ENCODE measurements around the gene GRID1. TPM values are rescaled to one million over a fixed set of nuclear protein-coding genes. Genes with fewer than 3 reads are reported as not detected.
"Not testable (repeated sequence)": the region's sequence is repeated elsewhere in the genome, so short reads cannot be mapped to it uniquely, and the experiment has no call there.

Gene GRID1
- total RNA-seq, 1 donor = not detected

GRCh38 chr10:86104156-86104555 lies 262.4 kb downstream of the GRID1 start:
- no peaks in the 10 kb centered on the region for H3K27me3 ChIP-seq (ENCODE audit: insufficient read depth, low read length)

GRCh38 chr10:86103391-86104101 lies 263.0 kb downstream of the GRID1 start:
- Histone ChIP-seq H3K9me3 (ENCODE audit: low read depth, low read length) (no peaks in the 10 kb centered on the region), H3K4me3 (ENCODE audit: low read length) (no peak overlapping the region), H3K4me1 (ENCODE audit: insufficient read depth, low read length) (no peaks in the 10 kb centered on the region), H3K27me3 (ENCODE audit: insufficient read depth, low read length) (no peaks in the 10 kb centered on the region)

More at GRCh38 chr10:86104156-86104555, 262.4 kb downstream of the GRID1 start:
- Histone ChIP-seq H3K4me1 (ENCODE audit: insufficient read depth, low read length) (no peaks in the 10 kb centered on the region), H3K4me3 (ENCODE audit: low read length) (no peak overlapping the region), H3K9me3 (ENCODE audit: low read depth, low read length) (no peaks in the 10 kb centered on the region)

DNA sequence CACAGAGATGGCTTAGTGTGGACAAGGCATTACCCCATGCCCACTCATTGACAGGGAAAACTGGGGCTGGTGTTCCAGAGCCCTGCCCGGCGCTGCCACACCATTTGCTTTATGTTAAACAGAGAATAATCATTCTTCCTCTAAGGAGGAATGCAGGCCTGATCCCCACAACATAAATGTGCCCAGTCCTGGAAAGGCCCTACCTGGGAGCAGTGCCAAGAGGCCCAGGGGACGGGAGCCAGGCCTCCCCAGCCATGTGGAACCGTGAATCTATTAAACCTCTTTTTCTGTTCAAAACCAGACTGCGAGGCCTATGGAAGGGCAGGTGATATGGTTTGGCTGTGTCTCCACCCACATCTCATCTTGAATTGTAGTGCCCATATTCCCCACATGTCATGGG lies 264.1 kb downstream of the GRID1 start:
- H3K4me3 ChIP-seq (ENCODE audit: low read length) = no peak overlapping the region
- H3K27me3 ChIP-seq (ENCODE audit: insufficient read depth, low read length) = no peaks in the 10 kb centered on the region
- no peaks in the 10 kb centered on the region for H3K9me3 ChIP-seq (ENCODE audit: low read depth, low read length)
- no peaks in the 10 kb centered on the region for H3K4me1 ChIP-seq (ENCODE audit: insufficient read depth, low read length)

DNA sequence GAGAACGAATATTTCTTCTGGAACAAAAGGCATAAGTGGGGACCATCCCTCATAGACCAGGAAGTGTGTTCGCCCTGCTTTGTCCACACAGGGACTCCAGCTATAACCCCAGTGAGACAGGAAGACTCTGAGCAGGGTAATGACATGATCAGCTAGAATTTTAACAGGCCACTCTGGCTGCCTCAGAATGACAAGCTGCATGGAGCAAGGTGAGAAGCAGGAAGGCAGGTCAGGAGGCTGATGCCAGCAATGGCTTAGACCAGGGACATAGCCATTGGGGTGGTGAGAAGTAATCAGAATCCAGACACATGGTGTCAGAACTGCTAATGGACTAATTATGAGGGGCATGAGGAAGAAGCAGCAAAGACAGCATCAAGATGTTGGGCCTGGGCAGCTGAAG lies 264.6 kb downstream of the GRID1 start:
- no peaks in the 10 kb centered on the region for H3K4me1 ChIP-seq (ENCODE audit: insufficient read depth, low read length)
- no peaks in the 10 kb centered on the region for H3K9me3 ChIP-seq (ENCODE audit: low read depth, low read length)
- no peak overlapping the region for H3K4me3 ChIP-seq (ENCODE audit: low read length)
- H3K27me3 ChIP-seq (ENCODE audit: insufficient read depth, low read length) = no peaks in the 10 kb centered on the region

DNA sequence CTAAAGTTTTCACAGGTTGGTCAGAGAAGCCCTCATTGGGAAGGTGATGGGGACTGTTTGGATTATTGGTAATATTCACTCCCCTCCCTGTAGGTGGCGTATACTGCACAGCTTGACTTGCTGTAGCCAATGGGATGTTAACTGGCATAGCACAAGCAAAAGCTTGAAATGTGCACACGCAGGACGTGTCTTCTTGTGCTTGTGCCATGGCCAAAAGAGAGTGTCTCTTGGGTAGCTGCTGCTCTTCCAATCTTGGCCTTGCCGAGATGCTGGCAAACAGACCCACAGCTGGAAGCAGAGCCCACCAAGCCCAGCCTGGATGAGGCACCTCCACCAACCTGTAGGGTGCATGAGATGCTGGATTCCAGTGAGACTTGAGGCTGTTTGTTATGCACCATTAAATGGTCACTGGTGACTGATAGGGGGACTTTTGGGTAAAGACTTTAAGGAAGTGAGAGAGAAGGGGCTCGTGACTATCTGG lies 266.0 kb downstream of the GRID1 start:
- Histone ChIP-seq H3K4me3 (ENCODE audit: low read length) (no peak overlapping the region), H3K4me1 (ENCODE audit: insufficient read depth, low read length) (no peaks in the 10 kb centered on the region), H3K27me3 (ENCODE audit: insufficient read depth, low read length) (no peaks in the 10 kb centered on the region), H3K9me3 (ENCODE audit: low read depth, low read length) (no peaks in the 10 kb centered on the region)

DNA sequence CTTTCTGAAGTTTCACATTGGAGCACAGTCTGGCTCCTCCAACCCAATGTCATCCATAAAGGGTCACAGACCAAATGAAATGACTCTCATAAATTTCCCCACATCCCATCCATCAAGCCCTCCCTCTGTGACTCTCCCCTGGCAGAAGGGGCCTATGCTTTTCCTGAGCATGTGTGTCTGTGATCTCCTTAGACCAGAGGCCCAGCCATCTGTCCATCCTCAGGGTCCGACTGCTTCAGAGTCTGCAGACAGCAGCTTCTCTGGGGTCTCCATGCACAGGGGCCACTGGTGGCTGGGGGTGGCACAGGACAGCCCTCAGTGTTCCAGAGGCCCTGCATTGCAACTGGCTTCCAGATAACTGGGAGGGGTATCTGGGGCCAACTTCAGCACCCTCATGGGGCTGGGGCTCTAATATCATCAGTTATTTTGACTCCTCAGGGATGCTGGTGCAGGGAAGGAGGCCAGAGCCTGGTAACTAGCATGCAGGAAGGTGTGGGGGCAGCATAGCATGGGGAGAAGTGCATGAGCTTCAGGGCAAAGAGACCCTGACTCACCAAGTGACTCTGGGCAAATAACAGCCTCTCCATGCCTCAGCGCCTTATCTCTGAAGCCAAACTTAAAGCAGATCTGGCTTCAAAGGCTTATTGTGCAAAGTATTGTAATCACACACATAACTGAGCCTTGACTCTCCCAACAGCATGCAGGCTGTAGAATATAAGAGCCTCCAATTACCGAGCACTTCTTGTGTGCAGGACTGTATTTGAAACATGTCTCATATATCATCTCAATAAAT lies 266.9 kb downstream of the GRID1 start:
- H3K9me3 ChIP-seq (ENCODE audit: low read depth, low read length) = no peaks in the 10 kb centered on the region
- no peaks in the 10 kb centered on the region for H3K4me1 ChIP-seq (ENCODE audit: insufficient read depth, low read length)
- H3K27me3 ChIP-seq (ENCODE audit: insufficient read depth, low read length) = no peaks in the 10 kb centered on the region
- H3K4me3 ChIP-seq (ENCODE audit: low read length) = no peak overlapping the region

- no peaks in the 10 kb centered on the region for H3K9me3 ChIP-seq (ENCODE audit: low read depth, low read length)
- no peaks in the 10 kb centered on the region for H3K27me3 ChIP-seq (ENCODE audit: insufficient read depth, low read length)
- H3K4me3 ChIP-seq (ENCODE audit: low read length) = no peak overlapping the region
- no peaks in the 10 kb centered on the region for H3K4me1 ChIP-seq (ENCODE audit: insufficient read depth, low read length)
These were observed 268.3 kb downstream of the GRID1 start for GRCh38 chr10:86098187-86098881.

GRCh38 chr10:86095061-86095460 lies 271.5 kb downstream of the GRID1 start:
- not testable (repeated sequence) for H3K27me3 ChIP-seq (ENCODE audit: insufficient read depth, low read length); H3K4me1 ChIP-seq (ENCODE audit: insufficient read depth, low read length); H3K4me3 ChIP-seq (ENCODE audit: low read length); H3K9me3 ChIP-seq (ENCODE audit: low read depth, low read length)

- not testable (repeated sequence) for H3K4me1 ChIP-seq (ENCODE audit: insufficient read depth, low read length); H3K27me3 ChIP-seq (ENCODE audit: insufficient read depth, low read length); H3K4me3 ChIP-seq (ENCODE audit: low read length); H3K9me3 ChIP-seq (ENCODE audit: low read depth, low read length)
These were observed 274.3 kb downstream of the GRID1 start for GRCh38 chr10:86092311-86092710.

- no peak overlapping the region for H3K4me3 ChIP-seq (ENCODE audit: low read length)
- H3K27me3 ChIP-seq (ENCODE audit: insufficient read depth, low read length) = no peaks in the 10 kb centered on the region
- H3K4me1 ChIP-seq (ENCODE audit: insufficient read depth, low read length) = no peaks in the 10 kb centered on the region
- no peaks in the 10 kb centered on the region for H3K9me3 ChIP-seq (ENCODE audit: low read depth, low read length)
These were observed 275.4 kb downstream of the GRID1 start for GRCh38 chr10:86091216-86091615.

- H3K4me3 ChIP-seq (ENCODE audit: low read length) = no peak overlapping the region
- no peaks in the 10 kb centered on the region for H3K9me3 ChIP-seq (ENCODE audit: low read depth, low read length)
- H3K4me1 ChIP-seq (ENCODE audit: insufficient read depth, low read length) = no peaks in the 10 kb centered on the region
- no peaks in the 10 kb centered on the region for H3K27me3 ChIP-seq (ENCODE audit: insufficient read depth, low read length)
These were observed 275.8 kb downstream of the GRID1 start for GRCh38 chr10:86090807-86091206.

- Histone ChIP-seq H3K4me3 (ENCODE audit: low read length) (no peak overlapping the region), H3K4me1 (ENCODE audit: insufficient read depth, low read length) (no peaks in the 10 kb centered on the region), H3K27me3 (ENCODE audit: insufficient read depth, low read length) (no peaks in the 10 kb centered on the region), H3K9me3 (ENCODE audit: low read depth, low read length) (no peaks in the 10 kb centered on the region)
These were observed 278.9 kb downstream of the GRID1 start for GRCh38 chr10:86087716-86088115.

- Histone ChIP-seq H3K9me3 (ENCODE audit: low read depth, low read length) (no peaks in the 10 kb centered on the region), H3K27me3 (ENCODE audit: insufficient read depth, low read length) (no peaks in the 10 kb centered on the region), H3K4me3 (ENCODE audit: low read length) (no peak overlapping the region), H3K4me1 (ENCODE audit: insufficient read depth, low read length) (no peaks in the 10 kb centered on the region)
These were observed 280.2 kb downstream of the GRID1 start for GRCh38 chr10:86086418-86086817.

DNA sequence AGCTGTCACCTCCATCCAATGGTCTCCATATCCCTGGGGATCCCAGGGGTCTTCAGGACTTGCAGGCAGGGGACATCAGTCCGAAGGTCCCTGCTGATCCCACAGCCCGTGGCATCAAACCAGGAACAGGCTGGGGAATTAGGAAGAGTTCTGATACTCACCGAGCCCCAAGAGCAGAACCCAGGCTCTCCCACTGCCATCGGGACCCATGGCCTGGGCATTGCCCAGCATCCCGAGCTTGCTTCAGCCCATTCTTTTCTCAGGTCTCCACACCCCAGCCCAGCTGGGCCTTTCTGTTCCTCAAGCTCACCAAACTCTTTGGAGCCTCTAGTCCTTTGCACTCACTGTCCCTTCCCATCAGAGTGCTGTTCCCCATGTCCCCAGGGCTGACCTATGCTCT lies 280.9 kb downstream of the GRID1 start:
- no peaks in the 10 kb centered on the region for H3K27me3 ChIP-seq (ENCODE audit: insufficient read depth, low read length)
- no peaks in the 10 kb centered on the region for H3K9me3 ChIP-seq (ENCODE audit: low read depth, low read length)
- no peaks in the 10 kb centered on the region for H3K4me1 ChIP-seq (ENCODE audit: insufficient read depth, low read length)
- no peak overlapping the region for H3K4me3 ChIP-seq (ENCODE audit: low read length)

DNA sequence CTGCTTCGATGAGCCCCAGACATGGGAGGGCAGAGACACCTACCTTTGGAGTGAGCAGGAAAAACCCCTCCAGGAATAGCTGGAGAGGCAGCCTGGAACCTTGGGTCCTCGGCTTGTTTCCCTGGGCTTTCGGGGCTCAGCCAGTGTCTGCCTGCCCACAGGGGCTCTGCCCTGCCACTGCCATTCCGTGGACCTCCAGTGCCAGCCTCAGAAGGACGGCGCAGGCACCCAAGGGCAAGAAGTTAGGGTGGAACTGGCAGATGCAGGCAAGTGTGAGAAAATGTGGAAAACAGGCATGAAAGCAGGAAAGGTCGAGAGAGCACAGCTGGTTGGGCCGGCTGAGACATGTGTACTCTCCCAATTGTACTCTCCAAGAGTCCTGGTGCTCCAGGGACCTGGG lies 281.5 kb downstream of the GRID1 start:
- no peaks in the 10 kb centered on the region for H3K27me3 ChIP-seq (ENCODE audit: insufficient read depth, low read length)
- H3K4me3 ChIP-seq (ENCODE audit: low read length) = no peak overlapping the region
- H3K9me3 ChIP-seq (ENCODE audit: low read depth, low read length) = no peaks in the 10 kb centered on the region
- H3K4me1 ChIP-seq (ENCODE audit: insufficient read depth, low read length) = no peaks in the 10 kb centered on the region
